Loucy (cell line): Measurements from ENCODE around the gene PAK5.

Source experiments
- CTCF ChIP-seq: fragments of 200-600 bp; sonication (generic); conservative IDR thresholded peaks from 2 replicates; pipeline ENCODE4 v1.5.1; 2014; ENCODE audit warnings: mild to moderate bottlenecking, antibody characterized with exemption, low read length
- EZH2phosphoT487 ChIP-seq: fragments of 200-600 bp; IDR thresholded peaks from 2 replicates; pipeline ENCODE4 v1.6.1; 2018; ENCODE audit warnings: antibody characterized with exemption, mild to moderate bottlenecking, moderate library complexity, borderline replicate concordance

- no peak for TF ChIP-seq CTCF
- TF ChIP-seq EZH2phosphoT487, result no peak
Observed at GRCh38 chr20:9493803-9494202, 345.1 kb downstream of the PAK5 start.
